B cell (primary cell): ENCODE measurements around the gene EYA3.

Experiments used
- EZH2 ChIP-seq: IDR thresholded peaks from 2 replicates; pipeline ENCODE4 v1.6.1; 2012; ENCODE audit warnings: borderline replicate concordance, low read depth, mild to moderate bottlenecking, moderate library complexity, low read length; ENCODE audit not compliant: insufficient read depth, poor library complexity, severe bottlenecking
- TF ChIP-seq, protein P1 (sequence below): fragments of 200-600 bp; IDR thresholded peaks from one replicate; pipeline ENCODE4 v1.8.0; 2022; ENCODE audit warnings: antibody characterized with exemption, mild to moderate bottlenecking

- no peak for TF ChIP-seq EZH2
- TF ChIP-seq, protein P1, sequence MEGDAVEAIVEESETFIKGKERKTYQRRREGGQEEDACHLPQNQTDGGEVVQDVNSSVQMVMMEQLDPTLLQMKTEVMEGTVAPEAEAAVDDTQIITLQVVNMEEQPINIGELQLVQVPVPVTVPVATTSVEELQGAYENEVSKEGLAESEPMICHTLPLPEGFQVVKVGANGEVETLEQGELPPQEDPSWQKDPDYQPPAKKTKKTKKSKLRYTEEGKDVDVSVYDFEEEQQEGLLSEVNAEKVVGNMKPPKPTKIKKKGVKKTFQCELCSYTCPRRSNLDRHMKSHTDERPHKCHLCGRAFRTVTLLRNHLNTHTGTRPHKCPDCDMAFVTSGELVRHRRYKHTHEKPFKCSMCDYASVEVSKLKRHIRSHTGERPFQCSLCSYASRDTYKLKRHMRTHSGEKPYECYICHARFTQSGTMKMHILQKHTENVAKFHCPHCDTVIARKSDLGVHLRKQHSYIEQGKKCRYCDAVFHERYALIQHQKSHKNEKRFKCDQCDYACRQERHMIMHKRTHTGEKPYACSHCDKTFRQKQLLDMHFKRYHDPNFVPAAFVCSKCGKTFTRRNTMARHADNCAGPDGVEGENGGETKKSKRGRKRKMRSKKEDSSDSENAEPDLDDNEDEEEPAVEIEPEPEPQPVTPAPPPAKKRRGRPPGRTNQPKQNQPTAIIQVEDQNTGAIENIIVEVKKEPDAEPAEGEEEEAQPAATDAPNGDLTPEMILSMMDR, result no peak
Measured at GRCh38 chr1:27999055-27999454, 89.4 kb downstream of the EYA3 start.
